ENCODE results near the gene PRKCE.

Gene PRKCE

DNA sequence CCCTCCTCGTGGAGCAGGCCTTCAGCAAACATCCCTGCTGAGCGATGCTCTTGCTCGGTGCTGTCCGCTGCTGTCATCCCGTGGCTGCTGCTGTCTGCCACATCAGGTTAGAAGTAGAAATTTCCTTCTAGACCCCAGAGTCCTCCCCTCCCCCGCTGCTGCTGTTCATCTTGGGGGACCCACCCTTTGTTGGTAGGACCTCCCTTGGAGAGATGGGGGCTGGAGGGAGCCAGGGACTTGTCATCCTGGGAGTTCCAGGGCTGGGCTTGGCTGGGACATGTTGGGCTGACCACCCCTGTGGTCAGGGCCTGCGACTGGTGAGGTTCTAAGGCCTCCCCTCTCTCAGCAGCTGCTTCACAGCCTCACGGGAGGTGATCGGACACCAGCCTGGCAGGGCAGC lies 122.4 kb downstream of the PRKCE start:
- no peak overlapping the region for H3K4me3 ChIP-seq (ENCODE audit: control insufficient read depth, low read depth, low read length)
- TF ChIP-seq CTCF (conservative IDR thresholded peaks at IDR 0.05; ENCODE audit: control insufficient read depth, insufficient read depth, low read depth, low read length) = no peak
- DNase-seq (ENCODE audit: low read depth) = no peak

- no peak for DNase-seq (ENCODE audit: low read depth)
- TF ChIP-seq CTCF (conservative IDR thresholded peaks at IDR 0.05; ENCODE audit: control insufficient read depth, insufficient read depth, low read depth, low read length) = no peak
- no peak overlapping the region for H3K4me3 ChIP-seq (ENCODE audit: control insufficient read depth, low read depth, low read length)
Observed at GRCh38 chr2:45774688-45775244, 123.3 kb downstream of the PRKCE start.

DNA sequence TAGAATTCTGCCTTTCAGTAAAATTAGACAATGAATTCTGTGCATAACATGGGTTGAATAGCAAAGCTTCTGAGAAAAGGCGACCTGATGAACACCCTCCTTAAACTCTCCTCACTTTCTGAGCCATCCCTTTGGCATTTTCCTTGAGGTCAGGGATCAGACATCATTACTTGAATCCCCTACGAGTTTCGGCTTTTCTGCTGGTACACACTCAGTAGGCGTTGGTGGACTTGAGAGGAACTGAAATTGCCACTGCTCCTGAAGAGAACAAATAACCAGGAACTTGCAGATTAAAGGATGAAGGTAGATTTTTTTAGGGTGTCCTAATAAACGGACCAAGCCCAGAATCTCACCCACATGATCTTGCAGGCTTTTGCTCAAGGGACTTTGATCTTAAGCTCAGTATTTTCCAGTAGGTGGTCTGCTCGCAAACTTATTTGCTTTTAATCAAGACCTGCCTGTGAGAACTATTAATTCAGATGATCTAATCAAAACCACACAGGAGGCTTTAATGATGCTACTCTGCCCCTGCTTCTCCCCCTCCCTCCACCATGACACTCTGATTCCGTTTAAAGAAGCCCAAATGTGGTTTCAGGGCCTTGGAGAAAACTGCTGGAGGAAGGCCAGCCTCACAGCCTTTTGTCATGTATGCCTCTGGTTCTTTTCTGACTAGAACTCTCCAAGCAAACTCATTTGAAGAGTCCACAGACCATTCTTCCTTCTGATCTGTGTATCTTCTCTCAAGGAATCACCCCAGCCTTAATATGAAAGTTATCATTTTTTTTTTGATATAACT lies 124.9 kb downstream of the PRKCE start:
- no peak overlapping the region for H3K4me3 ChIP-seq (ENCODE audit: control insufficient read depth, low read depth, low read length)
- TF ChIP-seq CTCF (conservative IDR thresholded peaks at IDR 0.05; ENCODE audit: control insufficient read depth, insufficient read depth, low read depth, low read length) = no peak
- peak; percentile 67 for DNase-seq (ENCODE audit: low read depth)

- TF ChIP-seq CTCF (conservative IDR thresholded peaks at IDR 0.05; ENCODE audit: control insufficient read depth, insufficient read depth, low read depth, low read length) = peak; percentile 17
- no peak for DNase-seq (ENCODE audit: low read depth)
- no peak overlapping the region for H3K4me3 ChIP-seq (ENCODE audit: control insufficient read depth, low read depth, low read length)
Observed at GRCh38 chr2:45777996-45778719, 126.7 kb downstream of the PRKCE start.

- H3K4me3 ChIP-seq (ENCODE audit: control insufficient read depth, low read depth, low read length) = no peak overlapping the region
- DNase-seq (ENCODE audit: low read depth) = peak; percentile 78
- TF ChIP-seq CTCF (conservative IDR thresholded peaks at IDR 0.05; ENCODE audit: control insufficient read depth, insufficient read depth, low read depth, low read length) = peak; percentile 79
Observed at GRCh38 chr2:45778720-45779171, 127.3 kb downstream of the PRKCE start.

- TF ChIP-seq CTCF (conservative IDR thresholded peaks at IDR 0.05; ENCODE audit: control insufficient read depth, insufficient read depth, low read depth, low read length) = no peak
- no peak for DNase-seq (ENCODE audit: low read depth)
Observed at GRCh38 chr2:45780541-45781463, 129.3 kb downstream of the PRKCE start.

More at GRCh38 chr2:45780541-45781463, 129.3 kb downstream of the PRKCE start:
- H3K4me3 ChIP-seq (ENCODE audit: control insufficient read depth, low read depth, low read length) = no peak overlapping the region
